GM12873 (cell line): ENCODE measurements around the gene TIMM44.

Experiments
- CTCF ChIP-seq: IDR thresholded peaks from 2 replicates; pipeline ENCODE4 v1.5.1; 2012; ENCODE audit warnings: low read depth, mild to moderate bottlenecking, moderate library complexity, low read length, control low read depth; ENCODE audit not compliant: insufficient read depth; ENCODE audit errors: missing control alignments

TIMM44 gene

GRCh38 chr19:7943444-7944176, at the start of gene TIMM44:
Gene TIMM44, minus strand, starts transcription at chr19:7943666. Its CDS starts 15 bp downstream, at chr19:7943651.
- TF ChIP-seq CTCF, result no peak

GRCh38 chr19:7992575-7992974, 49.1 kb upstream of the TIMM44 start:
- no peak for TF ChIP-seq CTCF

- no peak for TF ChIP-seq CTCF
These were observed 45.7 kb upstream of the TIMM44 start for GRCh38 chr19:7989071-7989575.

- no peak for TF ChIP-seq CTCF
These were observed 44.8 kb upstream of the TIMM44 start for GRCh38 chr19:7988307-7988706.

- TF ChIP-seq CTCF, result no peak
These were observed 43.8 kb upstream of the TIMM44 start for GRCh38 chr19:7987114-7987768.

- no peak for TF ChIP-seq CTCF
These were observed 43.1 kb upstream of the TIMM44 start for GRCh38 chr19:7986321-7987113.

- TF ChIP-seq CTCF, result no peak
These were observed 42.0 kb upstream of the TIMM44 start for GRCh38 chr19:7985481-7985911.
